IMR-90 (cell line): ENCODE results near the gene AVPR1B. TPM values are rescaled to one million over a fixed set of nuclear protein-coding genes. Genes with fewer than 3 reads are reported as not detected.

Experiments
- ATAC-seq: fragments of 200-7000 bp; cut with Tn5 transposase; 2 replicates; pipeline ENCODE4 v1.9.1; 2020; ENCODE audit warnings: low read depth, mild to moderate bottlenecking, moderate library complexity
- BruUV-seq: library from RNA; stranded (reverse); fragments of 400-500 nt; replicated peaks from 2 replicates; lab custom pipeline; 2021; lab: Mats Ljungman, UMichigan
- CTCF ChIA-PET: fragments of 300-600 bp; formaldehyde crosslinking; extraction: SDS; loops from one replicate; lab custom pipeline; 2021; ENCODE audit warnings: antibody characterized with exemption; lab: Yijun Ruan, JAX
- POLR2A ChIA-PET: fragments of 300-600 bp; sonication (Branson Sonifier 250); formaldehyde crosslinking; loops from one replicate; lab custom pipeline; 2022; ENCODE audit warnings: antibody characterized with exemption; ENCODE audit not compliant: unreplicated experiment; lab: Charles Lee
- DNase-seq: peaks from one replicate; pipeline ENCODE4 v3.0.0; 2013
- H2AFZ ChIP-seq: replicated peaks from 2 replicates; pipeline ENCODE3; 2013; ENCODE audit warnings: low read length, mild to moderate bottlenecking; ENCODE audit not compliant: poor library complexity
- H2AK5ac ChIP-seq: 2 replicates; pipeline ENCODE4 v1.6.1; 2013; ENCODE audit warnings: low read depth, low read length, inconsistent platforms
- H2AK9ac ChIP-seq: replicated peaks from 2 replicates; pipeline ENCODE3; 2013; ENCODE audit warnings: mild to moderate bottlenecking, low read depth, low read length, moderate library complexity; ENCODE audit not compliant: poor library complexity
- H2BK120ac ChIP-seq: 2 replicates; pipeline ENCODE4 v1.6.1; 2013; ENCODE audit warnings: low read depth, low read length, inconsistent platforms
- H2BK15ac ChIP-seq: 3 replicates; pipeline ENCODE4 v1.6.1; 2013; ENCODE audit warnings: low read depth, low read length, inconsistent platforms
- H2BK20ac ChIP-seq: 2 replicates; pipeline ENCODE4 v1.6.1; 2013; ENCODE audit warnings: low read depth, mild to moderate bottlenecking, inconsistent platforms, low read length, moderate library complexity
- H2BK5ac ChIP-seq: 2 replicates; pipeline ENCODE4 v1.6.1; 2013; ENCODE audit warnings: mild to moderate bottlenecking, low read depth, low read length, inconsistent platforms; ENCODE audit not compliant: poor library complexity, severe bottlenecking
- H3K14ac ChIP-seq: replicated peaks from 2 replicates; pipeline ENCODE4 v1.6.1; 2013; ENCODE audit warnings: low read depth, low read length, inconsistent platforms
- H3K18ac ChIP-seq: 2 replicates; pipeline ENCODE4 v1.6.1; 2013; ENCODE audit warnings: low read depth, low read length, control low read depth
- H3K23ac ChIP-seq: 2 replicates; pipeline ENCODE4 v1.6.1; 2013; ENCODE audit warnings: low read depth, low read length, inconsistent platforms
- H3K27ac ChIP-seq: 2 replicates; pipeline ENCODE4 v1.5.1; 2013; ENCODE audit warnings: mild to moderate bottlenecking, control low read depth, low read length; ENCODE audit not compliant: insufficient read depth
- H3K27me3 ChIP-seq: 2 replicates; pipeline ENCODE4 v1.6.1; 2013; ENCODE audit warnings: low read length; ENCODE audit not compliant: control insufficient read depth, insufficient read depth
- H3K36me3 ChIP-seq: 2 replicates; pipeline ENCODE4 v1.6.1; 2013; ENCODE audit warnings: low read length, mixed read lengths; ENCODE audit not compliant: control insufficient read depth, insufficient read depth
- H3K4ac ChIP-seq: 2 replicates; pipeline ENCODE4 v1.6.1; 2013; ENCODE audit warnings: low read depth, low read length, inconsistent platforms
- H3K4me1 ChIP-seq: 2 replicates; pipeline ENCODE4 v1.6.1; 2013; ENCODE audit warnings: low read length, mixed read lengths; ENCODE audit not compliant: control insufficient read depth, insufficient read depth
- H3K4me2 ChIP-seq: 2 replicates; pipeline ENCODE4 v1.6.1; 2013; ENCODE audit warnings: low read depth, mild to moderate bottlenecking, control low read depth, low read length, moderate library complexity
- H3K4me3 ChIP-seq: 2 replicates; pipeline ENCODE4 v1.5.1; 2013; ENCODE audit warnings: low read depth, mild to moderate bottlenecking, control low read depth, low read length, moderate library complexity; ENCODE audit not compliant: insufficient read depth
- H3K56ac ChIP-seq: 2 replicates; pipeline ENCODE4 v1.6.1; 2013; ENCODE audit warnings: low read length, inconsistent platforms; ENCODE audit not compliant: insufficient read depth; ENCODE audit errors: extremely low read depth
- H3K79me1 ChIP-seq, 2 experiments: 2 replicates each; pipeline ENCODE4 v1.6.1; 2013; ENCODE audit warnings: low read length in 2 of 2, inconsistent platforms in 1 of 2, low read depth in 1 of 2
- H3K9ac ChIP-seq: 2 replicates; pipeline ENCODE4 v1.6.1; 2013; ENCODE audit warnings: low read depth, low read length, control low read depth
- H3K9me1 ChIP-seq: 2 replicates; pipeline ENCODE4 v1.6.1; 2013; ENCODE audit warnings: low read length, inconsistent platforms; ENCODE audit not compliant: insufficient read depth
- H3K9me3 ChIP-seq: 2 replicates; pipeline ENCODE4 v1.6.1; 2013; ENCODE audit warnings: low read length; ENCODE audit not compliant: control insufficient read depth, insufficient read depth
- H4K20me1 ChIP-seq: 2 replicates; pipeline ENCODE4 v1.6.1; 2013; ENCODE audit warnings: low read length, inconsistent platforms; ENCODE audit not compliant: insufficient read depth
- H4K5ac ChIP-seq: 2 replicates; pipeline ENCODE4 v1.6.1; 2013; ENCODE audit warnings: mild to moderate bottlenecking, low read depth, low read length, control low read depth
- H4K8ac ChIP-seq, 2 experiments: 2 replicates each; pipeline ENCODE4 v1.6.1; 2013; ENCODE audit warnings: low read depth in 2 of 2, low read length in 2 of 2, control low read depth in 1 of 2, inconsistent platforms in 1 of 2
- H4K91ac ChIP-seq: 2 replicates; pipeline ENCODE4 v1.6.1; 2013; ENCODE audit warnings: low read depth, low read length, inconsistent platforms; ENCODE audit not compliant: insufficient read depth
- BHLHE40 ChIP-seq: fragments of 150-350 bp; IDR thresholded peaks from 2 replicates; pipeline ENCODE4 v1.6.1; 2016; ENCODE audit warnings: mild to moderate bottlenecking, low read depth, low read length
- CEBPB ChIP-seq: IDR thresholded peaks from 2 replicates; pipeline ENCODE4 v1.6.1; 2012; ENCODE audit warnings: low read depth, low read length, improper control_type of control experiment
- CHD1 ChIP-seq: IDR thresholded peaks from 2 replicates; pipeline ENCODE4 v1.6.1; 2012; ENCODE audit warnings: low read depth, low read length, improper control_type of control experiment
- MAFK ChIP-seq: IDR thresholded peaks from 2 replicates; pipeline ENCODE4 v1.6.1; 2012; ENCODE audit warnings: low read depth, low read length, improper control_type of control experiment
- MXI1 ChIP-seq: IDR thresholded peaks from 2 replicates; pipeline ENCODE4 v1.6.1; 2012; ENCODE audit warnings: low read depth, mild to moderate bottlenecking, low read length, moderate library complexity, borderline replicate concordance
- NFE2L2 ChIP-seq: fragments of 150-350 bp; IDR thresholded peaks from 2 replicates; pipeline ENCODE4 v1.6.1; 2016; ENCODE audit warnings: low read depth, mild to moderate bottlenecking, low read length
- POLR2A ChIP-seq: IDR thresholded peaks from 2 replicates; pipeline ENCODE4 v1.6.1; 2012; ENCODE audit warnings: mild to moderate bottlenecking, low read depth, low read length
- RAD21 ChIP-seq: IDR thresholded peaks from 2 replicates; pipeline ENCODE4 v1.6.1; 2012; ENCODE audit warnings: low read length, improper control_type of control experiment
- RFX5 ChIP-seq: IDR thresholded peaks from 2 replicates; pipeline ENCODE4 v1.8.0; 2012; ENCODE audit warnings: low read depth, mild to moderate bottlenecking, low read length, moderate library complexity
- SMC3 ChIP-seq: fragments of 150-350 bp; IDR thresholded peaks from 2 replicates; pipeline ENCODE4 v1.6.1; 2016; ENCODE audit warnings: low read depth, mild to moderate bottlenecking, antibody characterized with exemption, low read length, moderate library complexity
- WGBS, 2 experiments: methylation state at CpG; one replicate each; pipeline versions ENCODE4 v1.1.5 to v1.1.7; 2013; ENCODE audit warnings: missing lambda C conversion rate in 2 of 2; ENCODE audit not compliant: insufficient read length in 1 of 2; ENCODE audit errors: extremely low coverage in 2 of 2; 5-methylcytosine and 5-hydroxymethylcytosine counted together
- dilution Hi-C: fragments of 300-500 bp; cut with HindIII; formaldehyde crosslinking; loops from one replicate; pipeline ENCODE4 v1.14.3; 2018; ENCODE audit warnings: low sequenced_read_pairs; ENCODE audit not compliant: unreplicated experiment
- in situ Hi-C: fragments of 300-500 bp; cut with MboI; formaldehyde crosslinking; loops from 3 replicates; pipeline ENCODE4 v1.14.3; 2019; ENCODE audit warnings: low sequenced_read_pairs, inconsistent platforms, mixed read lengths
- intact Hi-C: fragments of 100-400 bp; cut with micrococcal nuclease; formaldehyde crosslinking; loops from 2 replicates; pipeline ENCODE4 v1.10.0; 2022
- polyA plus RNA-seq, 3 experiments: library from polyadenylated mRNA; depleted of rRNA; stranded (reverse); fragments of >200 nt; gene quantifications; 2 replicates each; pipeline ENCODE4 v1.2.3, GENCODE V29; 2012; ENCODE audit warnings: low replicate concordance in 1 of 3
- total RNA-seq: library from RNA; depleted of rRNA; stranded (reverse); fragments of >200 nt; gene quantifications from 2 replicates; pipeline ENCODE4 v1.2.3, GENCODE V29; 2012
- TF ChIP-seq, protein P1 (sequence below): conservative IDR thresholded peaks from 2 replicates; pipeline ENCODE4 v1.5.1; 2012; ENCODE audit warnings: mild to moderate bottlenecking, low read depth, low read length, improper control_type of control experiment
- TF ChIP-seq, protein P2 (sequence below): fragments of 150-350 bp; IDR thresholded peaks from 2 replicates; pipeline ENCODE4 v1.6.1; 2016; ENCODE audit warnings: low read depth, mild to moderate bottlenecking, low read length, moderate library complexity, borderline replicate concordance
- TF ChIP-seq, protein P3 (sequence below): fragments of 150-350 bp; IDR thresholded peaks from 2 replicates; pipeline ENCODE4 v1.6.1; 2017; ENCODE audit warnings: mild to moderate bottlenecking, antibody characterized with exemption, low read length, low read depth

AVPR1B gene
- total and polyA plus RNA-seq, 2 of the 4 experiments (the other 2 are of a cell fraction), result not detected

DNA sequence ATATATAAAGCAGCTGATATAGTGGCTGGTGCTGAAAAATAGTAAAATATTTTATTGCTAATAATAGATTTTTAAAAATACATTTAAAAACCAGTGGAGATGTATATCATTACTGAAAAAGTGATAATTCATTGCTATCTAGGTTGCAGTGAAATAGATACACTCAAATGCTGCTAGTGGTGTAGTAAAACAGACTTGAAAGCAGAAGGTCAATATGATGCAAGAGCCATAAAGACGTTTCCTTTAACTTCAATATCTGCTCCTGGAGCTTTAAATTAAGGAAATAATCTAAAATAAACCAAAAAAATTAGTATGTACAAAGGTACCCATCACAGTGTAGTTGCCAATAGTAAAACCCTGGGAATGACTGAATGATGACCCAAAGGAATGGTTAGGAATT, 38.1 kb downstream of the AVPR1B start:
- Histone ChIP-seq H2AK9ac (no peak overlapping the region), H3K4me3 (no peak overlapping the region), H4K8ac (no peak overlapping the region), H2BK20ac (no peak overlapping the region), H3K18ac (no peak overlapping the region), H3K4me1 (no peaks in the 10 kb centered on the region), H3K27me3 (peaks cover 44% of the 10 kb centered on the region), H3K14ac (no peak overlapping the region), H3K9ac (no peak overlapping the region), H3K9me3 (no peaks in the 10 kb centered on the region), H3K9me1 (no peaks in the 10 kb centered on the region), H3K23ac (no peak overlapping the region), H2AK5ac (no peak overlapping the region), H3K56ac (no peak overlapping the region), H2BK120ac (no peak overlapping the region), H2AFZ (no peak overlapping the region), H2BK15ac (no peak overlapping the region), H3K4ac (no peak overlapping the region), H3K27ac (no peak overlapping the region), H3K36me3 (no peaks in the 10 kb centered on the region), H4K20me1 (no peaks in the 10 kb centered on the region), H2BK5ac (no peak overlapping the region), H4K91ac (no peak overlapping the region), H3K4me2 (no peak overlapping the region), H3K79me1 (no peaks in the 10 kb centered on the region), H4K5ac (no peak overlapping the region)
- ATAC-seq (no peak), DNase-seq (no peak)
- TF ChIP-seq RAD21 (no peak), RFX5 (no peak), SMC3 (no peak), CHD1 (no peak), BHLHE40 (no peak), MAFK (no peak), CEBPB (no peak), NFE2L2 (no peak), POLR2A (no peak), MXI1 (no peak)
- TF ChIP-seq, protein P1, sequence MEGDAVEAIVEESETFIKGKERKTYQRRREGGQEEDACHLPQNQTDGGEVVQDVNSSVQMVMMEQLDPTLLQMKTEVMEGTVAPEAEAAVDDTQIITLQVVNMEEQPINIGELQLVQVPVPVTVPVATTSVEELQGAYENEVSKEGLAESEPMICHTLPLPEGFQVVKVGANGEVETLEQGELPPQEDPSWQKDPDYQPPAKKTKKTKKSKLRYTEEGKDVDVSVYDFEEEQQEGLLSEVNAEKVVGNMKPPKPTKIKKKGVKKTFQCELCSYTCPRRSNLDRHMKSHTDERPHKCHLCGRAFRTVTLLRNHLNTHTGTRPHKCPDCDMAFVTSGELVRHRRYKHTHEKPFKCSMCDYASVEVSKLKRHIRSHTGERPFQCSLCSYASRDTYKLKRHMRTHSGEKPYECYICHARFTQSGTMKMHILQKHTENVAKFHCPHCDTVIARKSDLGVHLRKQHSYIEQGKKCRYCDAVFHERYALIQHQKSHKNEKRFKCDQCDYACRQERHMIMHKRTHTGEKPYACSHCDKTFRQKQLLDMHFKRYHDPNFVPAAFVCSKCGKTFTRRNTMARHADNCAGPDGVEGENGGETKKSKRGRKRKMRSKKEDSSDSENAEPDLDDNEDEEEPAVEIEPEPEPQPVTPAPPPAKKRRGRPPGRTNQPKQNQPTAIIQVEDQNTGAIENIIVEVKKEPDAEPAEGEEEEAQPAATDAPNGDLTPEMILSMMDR, result no peak
- TF ChIP-seq, protein P2, sequence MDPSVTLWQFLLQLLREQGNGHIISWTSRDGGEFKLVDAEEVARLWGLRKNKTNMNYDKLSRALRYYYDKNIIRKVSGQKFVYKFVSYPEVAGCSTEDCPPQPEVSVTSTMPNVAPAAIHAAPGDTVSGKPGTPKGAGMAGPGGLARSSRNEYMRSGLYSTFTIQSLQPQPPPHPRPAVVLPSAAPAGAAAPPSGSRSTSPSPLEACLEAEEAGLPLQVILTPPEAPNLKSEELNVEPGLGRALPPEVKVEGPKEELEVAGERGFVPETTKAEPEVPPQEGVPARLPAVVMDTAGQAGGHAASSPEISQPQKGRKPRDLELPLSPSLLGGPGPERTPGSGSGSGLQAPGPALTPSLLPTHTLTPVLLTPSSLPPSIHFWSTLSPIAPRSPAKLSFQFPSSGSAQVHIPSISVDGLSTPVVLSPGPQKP, result no peak
- TF ChIP-seq, protein P3, sequence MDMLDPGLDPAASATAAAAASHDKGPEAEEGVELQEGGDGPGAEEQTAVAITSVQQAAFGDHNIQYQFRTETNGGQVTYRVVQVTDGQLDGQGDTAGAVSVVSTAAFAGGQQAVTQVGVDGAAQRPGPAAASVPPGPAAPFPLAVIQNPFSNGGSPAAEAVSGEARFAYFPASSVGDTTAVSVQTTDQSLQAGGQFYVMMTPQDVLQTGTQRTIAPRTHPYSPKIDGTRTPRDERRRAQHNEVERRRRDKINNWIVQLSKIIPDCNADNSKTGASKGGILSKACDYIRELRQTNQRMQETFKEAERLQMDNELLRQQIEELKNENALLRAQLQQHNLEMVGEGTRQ, result no peak
- WGBS, 2 experiments, result no CpG with 5 or more reads among the region's 1 CpG
- BruUV-seq, result no TSS peak
- in situ Hi-C loops, result no loop called here
- ChIA-PET POLR2A (no interaction called here), CTCF (no interaction called here)
- dilution Hi-C loops, result no loop called here
- intact Hi-C loops, result no loop called here
